H1 (cell line): ENCODE results near the gene WDSUB1. TPM values are rescaled to one million over a fixed set of nuclear protein-coding genes. Genes with fewer than 3 reads are reported as not detected.

Source experiments
- CTBP2 ChIP-seq: IDR thresholded peaks from 2 replicates; pipeline ENCODE4 v1.7.0; 2011; ENCODE audit warnings: borderline replicate concordance, mild to moderate bottlenecking, moderate library complexity, mixed read lengths, low read length; ENCODE audit not compliant: insufficient read depth, insufficient read length
- CTCF ChIP-seq, 3 experiments: IDR thresholded peaks; 1 replicate in 2 of 3; 2 replicates in 1 of 3; pipeline versions ENCODE4 v1.5.1 to v1.6.1; 2011; ENCODE audit warnings: low read length in 3 of 3, mild to moderate bottlenecking in 3 of 3, inconsistent platforms in 2 of 3, low read depth in 1 of 3, moderate library complexity in 1 of 3; ENCODE audit not compliant: insufficient read depth in 1 of 3; ENCODE audit errors: control extremely low read depth in 1 of 3
- HDAC2 ChIP-seq, 2 experiments: fragments of 300-600 bp in 1 of 2; sonication (generic) in 1 of 2; IDR thresholded peaks; 2 replicates each; pipeline ENCODE4 v1.6.1; 2011 to 2012; ENCODE audit warnings: low read depth in 2 of 2, low read length in 2 of 2, mild to moderate bottlenecking in 2 of 2, moderate library complexity in 2 of 2, borderline replicate concordance in 1 of 2, inconsistent platforms in 1 of 2
- TBP ChIP-seq: IDR thresholded peaks from 2 replicates; pipeline ENCODE4 v1.6.1; 2011; ENCODE audit warnings: low read depth, low read length, improper control_type of control experiment
- polyA plus RNA-seq, 7 experiments: library from polyadenylated mRNA; depleted of rRNA in 3 of 7; stranded (reverse) in 5 of 7; unstranded in 2 of 7; fragments of >200 nt in 5 of 7; fragments of 200-250 nt in 2 of 7; gene quantifications; 1 replicate in 5 of 7; 2 replicates in 1 of 7; 4 replicates in 1 of 7; pipeline versions ENCODE4 v1.2.1 to v1.2.3, GENCODE V29; 2011 to 2013; ENCODE audit warnings: missing spikeins in 2 of 7, mixed read lengths in 2 of 7
- total RNA-seq: library from RNA; stranded (reverse); fragmentation: NEBNext Ultra II Directional; extraction: Animal tissue kit (Norgen Biotek cat#: 25700); gene quantifications from 2 replicates; pipeline ENCODE4 v1.2.1, GENCODE V29; 2021

The WDSUB1 gene
- total and polyA plus RNA-seq, 2 of the 8 experiments (the other 6 are each of a cell fraction or from before 2014, with no cell fraction given): 5.5 to 8.0 TPM

DNA sequence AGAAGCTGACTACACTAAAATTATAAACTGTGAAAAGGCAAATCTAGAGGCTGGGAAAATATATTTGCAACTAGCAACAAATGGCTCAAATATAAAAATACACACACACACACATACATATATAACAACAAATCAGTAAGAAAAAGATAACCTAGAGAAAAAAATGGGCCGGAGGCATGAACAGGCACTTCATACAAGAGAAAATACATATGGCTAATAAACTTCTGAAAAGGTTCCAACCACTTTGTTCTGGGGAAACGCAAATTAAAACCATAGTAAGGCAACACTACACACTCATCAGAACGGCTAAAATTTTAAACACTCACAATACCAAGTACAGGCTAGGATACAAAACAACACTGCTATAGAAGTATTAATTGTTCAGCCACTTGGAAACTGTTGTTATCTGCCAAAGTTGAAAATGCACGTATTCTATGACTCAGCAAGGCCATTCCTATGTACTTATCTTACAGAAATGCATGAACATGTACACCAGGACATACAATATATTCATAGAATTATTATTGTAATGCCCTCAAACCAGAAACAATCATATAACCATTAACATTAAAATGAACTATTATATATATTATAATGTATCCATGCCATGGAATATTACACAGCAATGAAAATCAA lies 15.6 kb downstream of the WDSUB1 start (continued):
- TF ChIP-seq HDAC2 (IDR thresholded peaks at IDR 0.05; ENCODE audit: borderline replicate concordance in 1 of 2, low read depth in 2 of 2, low read length in 2 of 2): no peak
- TF ChIP-seq TBP: no peak
- TF ChIP-seq CTBP2: no peak
- no peak for TF ChIP-seq CTCF (IDR thresholded peaks at IDR 0.05; ENCODE audit: control extremely low read depth in 1 of 3, insufficient read depth in 1 of 3, low read depth in 1 of 3, low read length in 3 of 3)
